OCI-LY7 (cell line): Measurements from ENCODE around the gene SLC43A2.

Source experiments
- CTCF ChIP-seq: fragments of 200-600 bp; sonication (generic); conservative IDR thresholded peaks from 2 replicates; pipeline ENCODE4 v1.5.1; 2014; ENCODE audit warnings: mild to moderate bottlenecking, antibody characterized with exemption, low read length, moderate library complexity, mixed read lengths
- EZH2phosphoT487 ChIP-seq: fragments of 200-600 bp; sonication (generic); IDR thresholded peaks from 2 replicates; pipeline ENCODE4 v1.6.1; 2018; ENCODE audit warnings: low read depth, borderline replicate concordance, mild to moderate bottlenecking, mixed run types, antibody characterized with exemption, low read length, moderate library complexity, mixed read lengths

- no peak for TF ChIP-seq CTCF
- TF ChIP-seq EZH2phosphoT487 = no peak
These were observed 69.3 kb downstream of the SLC43A2 start for GRCh38 chr17:1559047-1560043.
